Esophagus muscularis mucosa (tissue), 4 donors: Measurements from ENCODE around the gene TAGLN. TPM values are rescaled to one million over a fixed set of nuclear protein-coding genes. Genes with fewer than 3 reads are reported as not detected.
A peak's percentile ranks its signal among the peaks of the same experiment; 100 is the strongest.

Source experiments
- DNase-seq: peaks from one replicate; pipeline ENCODE4 v3.0.0-alpha.2; 2017; ENCODE audit errors: extremely low spot score
- H3K27ac ChIP-seq, 4 donors: fragments of 200-600 bp; sonication (generic); replicated peaks in 1 of 4; 1 replicate in 3 of 4; 2 replicates in 1 of 4; pipeline ENCODE4 v1.5.1; 2016 to 2019; ENCODE audit warnings: mild to moderate bottlenecking in 1 of 4
- H3K27me3 ChIP-seq, 4 donors: fragments of 200-600 bp; sonication (generic); one replicate each; pipeline versions ENCODE4 v1.5.1 to v1.6.0; 2016 to 2019
- H3K36me3 ChIP-seq, 4 donors: fragments of 200-600 bp; sonication (generic); one replicate each; pipeline ENCODE4 v1.5.1; 2016 to 2019
- H3K4me1 ChIP-seq, 4 donors: fragments of 200-600 bp; sonication (generic); one replicate each; pipeline ENCODE4 v1.5.1; 2016 to 2019
- H3K4me3 ChIP-seq, 4 donors: fragments of 200-600 bp; sonication (generic); 1 replicate in 2 of 4; 2 replicates in 2 of 4; pipeline ENCODE4 v1.5.1; 2016 to 2019; ENCODE audit warnings: mild to moderate bottlenecking in 4 of 4, moderate library complexity in 1 of 4
- H3K9me3 ChIP-seq, 4 donors: fragments of 200-600 bp; sonication (generic); 1 replicate in 3 of 4; 2 replicates in 1 of 4; pipeline ENCODE4 v1.5.1; 2016 to 2019
- CTCF ChIP-seq, 3 experiments: fragments of 200-600 bp in 2 of 3; fragments of 450-650 bp in 1 of 3; sonication (generic) in 2 of 3; IDR thresholded peaks; one replicate each; pipeline ENCODE4 v1.5.1; 2017 to 2019; ENCODE audit warnings: antibody characterized with exemption in 3 of 3, mild to moderate bottlenecking in 2 of 3, moderate library complexity in 1 of 3
- EP300 ChIP-seq: sonication (generic); formaldehyde crosslinking; IDR thresholded peaks from one replicate; pipeline ENCODE4 v1.6.1; 2017; ENCODE audit warnings: antibody characterized with exemption
- POLR2A ChIP-seq: fragments of 450-650 bp; IDR thresholded peaks from one replicate; pipeline ENCODE4 v1.6.1; 2017; ENCODE audit warnings: antibody characterized with exemption, moderate library complexity, mild to moderate bottlenecking, low read depth
- POLR2AphosphoS5 ChIP-seq, 2 donors: sonication (generic); formaldehyde crosslinking; IDR thresholded peaks; one replicate each; pipeline ENCODE4 v1.6.1; 2017; ENCODE audit warnings: antibody characterized with exemption in 2 of 2
- WGBS: methylation state at CpG from one replicate; pipeline ENCODE4 v1.1.5; 2018; 5-methylcytosine and 5-hydroxymethylcytosine counted together
- intact Hi-C: fragments of 100-400 bp; cut with DNase I; formaldehyde crosslinking; loops from one replicate; pipeline ENCODE4 v1.15.1; 2023
- total RNA-seq, 4 donors: library from RNA; depleted of rRNA; stranded (reverse); fragments of >200 nt; gene quantifications; one replicate each; pipeline versions ENCODE4 v1.1.0 to v1.2.1, GENCODE V29; 2016

The TAGLN gene
- total RNA-seq, 4 donors from 2014 or later: 12,513 to 19,293 (median 14,679) TPM

DNA sequence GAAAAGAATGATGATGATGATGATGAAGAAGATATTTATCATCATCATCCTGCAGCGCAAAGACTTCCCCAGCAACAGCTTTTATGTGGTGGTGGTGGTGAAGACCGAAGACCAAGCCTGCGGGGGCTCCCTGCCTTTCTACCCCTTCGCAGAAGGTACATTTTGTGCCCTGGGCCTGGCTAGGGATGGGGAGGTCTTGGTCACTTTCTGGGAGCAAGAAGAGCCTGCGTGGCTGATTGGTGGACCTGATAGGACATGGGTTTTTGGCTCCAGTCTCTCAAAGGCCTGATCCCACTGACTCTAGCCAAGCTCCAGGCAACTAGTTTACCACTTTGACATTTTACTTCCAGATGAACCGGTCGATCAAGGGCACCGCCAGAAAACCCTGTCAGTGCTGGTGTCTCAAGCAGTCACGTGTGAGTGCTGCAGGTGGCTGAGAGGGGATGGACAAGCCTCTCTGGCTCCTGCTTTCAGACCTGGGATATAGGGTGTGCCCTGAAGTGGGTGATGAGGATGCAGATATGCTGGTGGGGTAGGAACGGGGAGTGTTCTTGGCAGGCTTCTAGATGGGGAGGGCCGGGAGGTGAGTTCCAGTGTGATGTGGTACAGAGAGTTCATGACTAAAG, 15.3 kb upstream of the TAGLN start:
- 88% methylated on average over 11 of the region's 11 CpGs for WGBS

GRCh38 chr11:117185736-117186430, 13.3 kb upstream of the TAGLN start:
- peak overlapping the region in 2 of 4 donors; percentile 13 to 46 for H3K27ac ChIP-seq
- 77% methylated on average over 5 of the region's 5 CpGs for WGBS
- DNase-seq: no peak

More for the DNA sequence above, 15.3 kb upstream of the TAGLN start:
- TF ChIP-seq POLR2A (no peak), POLR2AphosphoS5 (IDR thresholded peaks at IDR 0.05) (no peak), CTCF (IDR thresholded peaks at IDR 0.05) (no peak)
- no peak for DNase-seq
- Histone ChIP-seq H3K4me3 (no peak overlapping the region), H3K27ac (no peak overlapping the region), H3K27me3 (no peaks in the 10 kb centered on the region), H3K36me3 (peaks cover 28 to 74% (median 62%) of the 10 kb centered on the region in 4 donors), H3K4me1 (peaks cover 21 to 48% (median 34%) of the 10 kb centered on the region in 4 donors), H3K9me3 (no peaks in the 10 kb centered on the region)
- intact Hi-C loops: no loop called here

DNA sequence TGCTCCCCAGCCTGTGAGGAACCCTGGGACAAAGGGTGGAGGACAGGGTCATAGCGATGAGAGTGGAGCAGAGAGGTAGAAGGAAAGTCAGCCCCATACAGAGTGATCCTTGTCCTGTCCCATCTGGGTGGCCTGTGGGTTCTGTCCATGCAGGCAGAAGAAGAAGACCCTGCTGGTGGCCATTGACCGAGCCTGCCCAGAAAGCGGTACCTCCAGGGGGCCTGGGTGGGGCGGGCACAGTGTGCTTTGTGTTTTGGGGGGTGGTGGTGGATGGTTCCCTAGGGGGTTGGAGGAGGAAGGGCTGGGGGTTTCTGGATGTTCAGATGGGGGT, 12.8 kb upstream of the TAGLN start:
- Histone ChIP-seq H3K27ac (peak overlapping the region in 2 of 4 donors; percentile 13 to 46), H3K27me3 (no peaks in the 10 kb centered on the region), H3K4me3 (no peak overlapping the region), H3K4me1 (peaks cover 3 to 28% (median 12%) of the 10 kb centered on the region in 4 donors), H3K36me3 (peaks cover 45 to 97% (median 88%) of the 10 kb centered on the region in 4 donors), H3K9me3 (no peaks in the 10 kb centered on the region)
- DNase-seq: no peak
- no peak for TF ChIP-seq EP300
- TF ChIP-seq POLR2A: no peak
- no peak for TF ChIP-seq CTCF (IDR thresholded peaks at IDR 0.05)
- no peak for TF ChIP-seq POLR2AphosphoS5 (IDR thresholded peaks at IDR 0.05)
- 86% methylated on average over 4 of the region's 4 CpGs for WGBS
- intact Hi-C loops: no loop called here

More at GRCh38 chr11:117185736-117186430, 13.3 kb upstream of the TAGLN start:
- Histone ChIP-seq H3K27me3 (no peaks in the 10 kb centered on the region), H3K4me3 (no peak overlapping the region), H3K9me3 (no peaks in the 10 kb centered on the region), H3K36me3 (peaks cover 44 to 94% (median 83%) of the 10 kb centered on the region in 4 donors), H3K4me1 (peaks cover 7 to 33% (median 17%) of the 10 kb centered on the region in 4 donors)
- TF ChIP-seq POLR2A (no peak), POLR2AphosphoS5 (IDR thresholded peaks at IDR 0.05) (no peak), EP300 (no peak), CTCF (IDR thresholded peaks at IDR 0.05) (no peak)
- intact Hi-C loops: no loop called here

DNA sequence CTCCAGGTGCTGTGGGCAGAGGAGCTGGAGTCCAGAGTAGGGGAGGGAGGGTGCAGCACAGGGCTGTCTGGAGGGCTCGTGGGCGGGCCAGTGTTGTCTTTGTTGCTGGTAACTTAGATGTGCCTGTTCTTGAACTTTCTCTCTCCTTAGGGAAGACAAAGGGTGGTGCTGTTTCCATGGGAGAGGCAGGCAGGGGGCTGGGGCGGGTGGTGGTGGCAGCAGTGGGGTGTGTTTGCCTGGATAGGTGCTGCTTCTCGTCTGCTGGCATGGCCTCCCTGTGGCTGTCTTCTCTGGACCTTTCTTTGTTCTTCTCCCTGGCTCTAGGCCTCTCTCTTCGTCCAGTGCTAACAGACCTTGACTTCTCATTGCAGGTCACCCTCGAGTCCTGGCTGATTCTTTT, 12.2 kb upstream of the TAGLN start:
- DNase-seq: no peak
- WGBS: 76% methylated on average over 2 of the region's 6 CpGs
- peaks cover 51 to 97% (median 91%) of the 10 kb centered on the region in 4 donors for H3K36me3 ChIP-seq
- H3K27ac ChIP-seq: peak overlapping the region in 1 of 4 donors; percentile 46
- H3K9me3 ChIP-seq: no peaks in the 10 kb centered on the region
- TF ChIP-seq EP300: no peak
- no peak for TF ChIP-seq POLR2A
- no peak for TF ChIP-seq CTCF (IDR thresholded peaks at IDR 0.05)
- no peak for TF ChIP-seq POLR2AphosphoS5 (IDR thresholded peaks at IDR 0.05)
- H3K27me3 ChIP-seq: no peaks in the 10 kb centered on the region
- H3K4me3 ChIP-seq: no peak overlapping the region
- intact Hi-C loops: no loop called here
- peaks cover 0 to 22% (median 6%) of the 10 kb centered on the region in 4 donors for H3K4me1 ChIP-seq
